SU-DHL-6 (cell line): ENCODE data around the gene MIEF1.

ENCODE experiments used
- EZH2phosphoT487 ChIP-seq: fragments of 200-600 bp; sonication (generic), shearing (Covaris generic); conservative IDR thresholded peaks from 2 replicates; pipeline ENCODE4 v1.6.1; 2018; ENCODE audit warnings: mild to moderate bottlenecking, antibody characterized with exemption, low read length, moderate library complexity, mixed read lengths
- TF ChIP-seq, protein P1 (sequence below): fragments of 200-600 bp; sonication (generic); IDR thresholded peaks from one replicate; pipeline ENCODE4 v1.5.1; 2017; ENCODE audit warnings: antibody characterized with exemption, mild to moderate bottlenecking, low read length, moderate library complexity; ENCODE audit not compliant: insufficient read depth, poor library complexity, severe bottlenecking

- TF ChIP-seq, protein P1, sequence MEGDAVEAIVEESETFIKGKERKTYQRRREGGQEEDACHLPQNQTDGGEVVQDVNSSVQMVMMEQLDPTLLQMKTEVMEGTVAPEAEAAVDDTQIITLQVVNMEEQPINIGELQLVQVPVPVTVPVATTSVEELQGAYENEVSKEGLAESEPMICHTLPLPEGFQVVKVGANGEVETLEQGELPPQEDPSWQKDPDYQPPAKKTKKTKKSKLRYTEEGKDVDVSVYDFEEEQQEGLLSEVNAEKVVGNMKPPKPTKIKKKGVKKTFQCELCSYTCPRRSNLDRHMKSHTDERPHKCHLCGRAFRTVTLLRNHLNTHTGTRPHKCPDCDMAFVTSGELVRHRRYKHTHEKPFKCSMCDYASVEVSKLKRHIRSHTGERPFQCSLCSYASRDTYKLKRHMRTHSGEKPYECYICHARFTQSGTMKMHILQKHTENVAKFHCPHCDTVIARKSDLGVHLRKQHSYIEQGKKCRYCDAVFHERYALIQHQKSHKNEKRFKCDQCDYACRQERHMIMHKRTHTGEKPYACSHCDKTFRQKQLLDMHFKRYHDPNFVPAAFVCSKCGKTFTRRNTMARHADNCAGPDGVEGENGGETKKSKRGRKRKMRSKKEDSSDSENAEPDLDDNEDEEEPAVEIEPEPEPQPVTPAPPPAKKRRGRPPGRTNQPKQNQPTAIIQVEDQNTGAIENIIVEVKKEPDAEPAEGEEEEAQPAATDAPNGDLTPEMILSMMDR: no peak
- TF ChIP-seq EZH2phosphoT487: no peak
These were observed 20.6 kb downstream of the MIEF1 start for GRCh38 chr22:39522567-39523300.
